GM18508 (cell line): ENCODE results near the gene TNNT2.

Source experiments
- ATAC-seq: cut with Tn5 transposase; IDR thresholded peaks from one replicate; pipeline ENCODE4 v1.9.1; 2021; ENCODE audit warnings: moderate number of reproducible peaks; ENCODE audit not compliant: insufficient read depth, unreplicated experiment

The TNNT2 gene

DNA sequence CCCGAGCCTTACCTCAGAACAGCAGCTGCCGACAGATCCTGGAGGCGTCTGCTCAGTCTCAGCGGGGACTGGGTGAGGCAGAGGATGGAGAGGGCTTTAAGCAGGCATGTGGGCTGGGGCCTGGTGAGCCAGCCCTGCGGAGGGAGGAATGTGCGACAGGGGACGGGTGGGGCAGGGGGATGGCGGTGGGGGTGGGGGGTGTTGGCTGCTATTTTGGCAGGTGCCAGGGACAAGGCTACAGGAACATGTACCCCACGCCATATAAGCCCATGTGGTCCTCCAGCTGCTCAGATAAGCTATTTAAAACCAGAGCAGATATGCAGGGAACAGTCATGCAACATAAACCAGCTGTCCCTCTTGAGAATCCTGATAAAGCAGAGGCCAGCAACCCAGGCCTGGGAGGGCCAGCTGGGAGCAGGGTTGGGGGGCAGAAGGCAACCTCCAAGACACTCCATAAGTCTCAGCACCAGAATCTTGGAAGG is at the start of gene TNNT2:
TNNT2 (minus strand) TSS at position 70 of the 482 bp plus-strand sequence. CDS start 4,426 bp downstream, outside the sequence.
- ATAC-seq: no peak

DNA sequence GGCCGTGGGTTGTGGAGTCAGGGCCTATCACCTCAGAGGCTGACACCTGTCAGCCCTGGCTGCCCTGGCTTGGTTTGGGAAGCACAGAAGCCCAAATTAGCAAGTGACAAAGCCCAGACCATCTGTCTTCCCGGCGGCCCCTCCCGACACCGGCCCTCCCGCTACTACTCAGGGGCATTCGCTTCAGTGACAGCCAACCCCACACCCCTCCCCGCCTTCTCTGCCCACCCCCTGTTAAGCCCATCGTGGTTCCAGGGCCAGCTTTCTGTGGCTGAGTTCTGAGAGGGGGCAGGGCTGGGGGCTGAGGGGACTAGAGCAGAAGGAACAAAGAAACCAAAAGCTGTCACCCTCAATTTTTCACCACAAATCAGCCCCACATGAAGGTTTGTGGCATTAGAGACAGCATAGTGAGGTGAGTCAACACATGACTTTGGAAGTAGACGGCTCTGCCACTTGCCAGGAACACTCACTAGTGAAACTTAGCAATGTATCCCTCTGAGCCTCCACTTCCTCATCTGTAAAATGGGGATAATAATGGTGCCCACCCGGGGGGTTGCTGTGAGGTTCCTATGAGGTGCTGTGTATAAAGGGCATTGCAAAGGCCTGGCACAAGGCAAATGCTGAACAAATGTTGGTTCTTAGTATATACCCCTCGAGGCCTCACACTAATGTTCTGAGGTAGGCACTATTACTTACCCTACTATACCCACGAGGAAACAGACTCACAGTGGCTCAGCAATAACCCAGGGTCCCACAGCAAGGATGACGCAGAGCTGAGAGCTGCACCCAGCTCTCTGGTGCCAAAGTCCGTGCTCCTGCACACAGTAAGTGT is 49.2 kb upstream of the TNNT2 start:
- ATAC-seq: no peak

DNA sequence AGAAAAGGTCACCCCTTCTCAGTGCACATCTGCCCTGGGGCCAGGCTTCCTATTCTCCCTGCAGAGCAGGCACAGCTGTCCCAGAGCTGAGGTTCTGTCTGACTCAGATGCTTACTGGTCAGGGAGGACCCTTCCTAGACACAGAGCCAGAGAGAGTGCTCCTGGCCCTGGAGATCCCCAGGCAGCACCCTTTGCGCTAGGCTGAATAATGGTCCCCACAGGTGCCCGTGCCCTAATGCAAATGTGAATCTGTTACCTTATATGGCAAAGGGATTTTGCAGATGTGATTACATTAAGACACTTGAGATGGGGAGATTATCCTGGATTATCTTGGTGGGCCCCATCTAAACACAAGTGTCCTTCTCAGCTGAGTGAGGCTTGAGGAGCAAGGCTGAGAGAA is 46.7 kb upstream of the TNNT2 start:
- ATAC-seq: no peak

DNA sequence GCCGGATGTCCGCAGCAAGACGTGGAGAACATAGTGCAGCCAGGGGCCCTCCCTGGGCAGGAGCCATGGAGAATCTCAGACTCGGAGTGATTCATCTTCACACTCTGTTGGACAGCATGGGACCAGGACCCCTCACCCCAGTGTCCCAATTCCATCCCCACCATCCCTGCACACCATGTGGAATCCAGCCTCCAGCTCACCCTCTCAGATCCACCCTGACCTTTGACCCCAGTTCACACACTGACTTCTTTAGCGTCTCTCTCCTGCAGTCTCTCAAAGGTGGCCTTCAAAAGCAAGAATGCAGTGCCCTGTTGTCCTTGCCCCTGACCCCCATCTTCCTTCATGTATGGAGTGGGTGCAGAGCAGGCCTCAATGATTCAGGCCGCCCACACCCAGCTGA is 46.2 kb upstream of the TNNT2 start:
- no peak for ATAC-seq

DNA sequence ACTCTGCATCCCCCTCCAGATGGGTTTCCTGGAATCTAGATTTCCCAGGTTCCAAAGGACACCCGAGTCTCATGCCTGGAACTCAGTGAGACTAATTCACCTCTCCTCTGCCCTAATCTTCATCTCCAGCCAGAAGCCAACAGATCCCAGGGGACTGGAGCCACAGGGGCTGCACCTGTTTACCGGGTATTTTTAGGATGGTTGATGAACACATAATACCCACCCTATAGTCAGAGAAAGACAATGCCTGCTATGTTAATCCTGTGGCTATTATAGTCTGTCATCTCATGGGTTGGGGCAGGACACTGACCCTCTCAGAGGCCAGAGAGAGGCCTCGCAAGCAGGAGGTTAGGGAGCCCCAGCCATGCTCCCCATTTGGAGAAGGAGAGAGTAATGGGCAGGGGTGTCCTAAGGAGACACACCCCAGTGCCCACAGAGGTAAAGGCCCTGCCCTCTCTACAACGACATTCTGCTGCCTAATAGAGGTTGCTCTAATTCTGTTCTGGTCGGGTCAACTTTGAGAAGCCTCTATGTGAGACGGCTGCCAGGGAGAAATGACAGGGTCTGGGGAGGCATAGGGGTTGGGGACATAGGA is 45.1 kb upstream of the TNNT2 start:
- no peak for ATAC-seq

DNA sequence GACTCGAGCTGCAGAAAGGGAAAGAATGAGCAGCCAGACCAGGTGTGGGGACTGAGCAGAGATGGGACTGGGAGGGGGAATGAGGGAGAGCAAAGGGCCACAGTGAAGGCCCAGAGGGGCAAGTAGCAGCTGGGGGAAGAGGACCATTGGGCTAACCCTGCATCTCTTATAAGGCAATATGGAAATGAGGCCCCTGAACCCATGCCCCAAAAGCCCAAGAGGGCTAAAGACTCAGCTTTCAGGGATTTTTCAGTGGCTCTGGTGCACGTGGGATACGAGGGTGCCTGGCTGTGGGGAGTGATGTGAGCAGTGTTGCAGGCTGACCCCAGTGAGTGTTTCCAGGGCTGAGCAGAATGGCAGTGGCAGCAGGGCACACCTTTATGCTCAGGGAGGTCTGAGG is 44.5 kb upstream of the TNNT2 start:
- no peak for ATAC-seq

DNA sequence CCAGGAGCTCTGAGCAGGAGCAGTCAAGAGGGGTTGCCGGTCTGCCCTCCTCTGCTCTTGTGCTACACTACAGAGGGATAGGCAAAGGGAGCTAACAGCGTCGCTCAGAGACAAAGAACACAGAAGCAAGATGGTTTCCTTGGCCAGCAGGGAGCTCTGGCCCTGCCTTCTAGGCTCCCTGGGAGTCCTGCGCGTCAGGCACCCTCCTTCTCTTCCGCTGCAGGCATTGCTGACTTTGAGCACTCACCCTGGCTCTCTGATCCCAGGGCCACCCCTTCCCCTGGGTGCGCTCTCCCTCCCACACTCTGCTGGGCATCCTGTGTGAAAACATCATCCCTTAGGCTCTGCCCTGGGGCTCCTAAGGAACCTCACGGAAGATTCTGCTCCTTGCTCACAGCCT is 43.6 kb upstream of the TNNT2 start:
- ATAC-seq: no peak

DNA sequence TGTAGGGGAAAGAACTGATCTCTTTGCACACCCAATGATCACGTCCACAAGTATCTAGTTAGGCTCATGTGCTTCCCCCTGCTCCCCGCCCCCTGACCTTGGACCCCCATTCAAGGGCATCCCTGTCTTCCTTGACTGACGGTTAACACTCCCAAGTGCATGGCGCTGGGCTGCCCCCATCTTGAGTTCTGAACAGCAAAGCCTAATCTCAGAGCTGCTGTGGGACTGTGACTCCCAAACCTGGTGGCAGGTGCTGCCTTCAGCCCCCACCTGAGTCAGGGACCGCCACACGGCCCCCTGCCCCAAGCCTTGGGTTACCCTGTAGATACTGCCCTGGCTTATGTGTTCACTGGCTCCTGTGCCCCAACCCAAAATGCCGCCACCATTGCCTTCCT is 43.1 kb upstream of the TNNT2 start:
- no peak for ATAC-seq

DNA sequence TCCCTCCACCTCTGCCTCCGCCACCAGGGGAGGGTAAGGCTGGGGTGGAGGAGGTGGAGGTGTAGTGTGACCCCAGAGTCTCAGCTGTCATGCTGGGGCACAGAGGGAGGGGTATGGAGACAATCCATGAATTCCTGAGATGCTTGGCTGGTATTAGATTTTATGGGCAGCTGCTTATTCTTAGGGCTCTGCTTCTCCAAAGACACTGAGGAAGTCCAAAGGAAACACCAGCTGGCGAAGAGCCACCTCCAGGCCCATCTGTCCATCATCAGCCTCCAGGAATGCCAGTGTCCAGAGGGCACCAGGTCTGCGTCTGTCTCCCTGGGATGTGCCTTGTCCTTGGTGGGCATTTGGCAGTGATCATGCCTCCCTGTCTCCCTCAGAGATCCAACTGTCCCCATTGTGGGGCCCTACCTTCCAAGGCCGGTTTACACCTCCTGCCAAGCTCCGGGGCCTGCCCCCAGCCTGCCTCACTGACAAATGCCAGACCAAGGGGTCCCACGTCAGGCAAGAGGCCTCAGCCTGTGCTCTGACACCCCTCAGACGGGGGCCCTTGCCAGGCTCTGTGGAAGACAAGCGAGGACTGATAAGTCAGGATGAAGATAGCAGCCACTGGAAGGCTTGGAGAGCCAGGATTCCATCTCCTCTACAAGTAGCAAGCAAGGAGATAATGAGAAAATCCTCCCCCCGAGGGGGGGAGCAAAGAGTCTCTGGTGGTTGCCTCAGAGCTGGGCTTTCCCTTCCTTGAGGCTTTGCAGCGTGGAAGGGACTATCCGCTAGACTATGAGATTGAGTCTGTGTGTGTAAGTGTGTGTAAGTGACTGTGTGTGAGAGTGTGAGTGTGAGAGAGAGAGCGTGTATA is 42.5 kb upstream of the TNNT2 start:
- no peak for ATAC-seq

DNA sequence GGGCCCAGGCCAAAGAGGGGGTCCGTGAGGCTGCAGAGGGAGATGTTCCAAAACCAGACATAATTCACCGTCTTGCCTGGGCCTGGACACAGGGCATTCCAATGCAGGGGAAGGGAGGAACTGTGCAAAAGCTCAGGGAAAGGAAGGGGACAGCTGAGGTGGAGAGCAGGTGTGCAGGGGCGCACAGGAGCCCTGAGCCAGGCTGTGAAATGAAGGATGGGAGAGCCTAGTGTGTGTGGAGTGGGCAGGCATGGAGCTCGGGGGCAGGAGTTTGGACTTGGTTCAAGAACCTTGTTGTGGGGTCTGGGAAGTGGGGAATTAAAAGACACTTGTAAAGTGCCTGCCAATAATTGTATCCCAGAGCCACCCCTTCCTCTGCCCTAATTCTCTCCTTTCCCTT is 41.8 kb upstream of the TNNT2 start:
- ATAC-seq: no peak

DNA sequence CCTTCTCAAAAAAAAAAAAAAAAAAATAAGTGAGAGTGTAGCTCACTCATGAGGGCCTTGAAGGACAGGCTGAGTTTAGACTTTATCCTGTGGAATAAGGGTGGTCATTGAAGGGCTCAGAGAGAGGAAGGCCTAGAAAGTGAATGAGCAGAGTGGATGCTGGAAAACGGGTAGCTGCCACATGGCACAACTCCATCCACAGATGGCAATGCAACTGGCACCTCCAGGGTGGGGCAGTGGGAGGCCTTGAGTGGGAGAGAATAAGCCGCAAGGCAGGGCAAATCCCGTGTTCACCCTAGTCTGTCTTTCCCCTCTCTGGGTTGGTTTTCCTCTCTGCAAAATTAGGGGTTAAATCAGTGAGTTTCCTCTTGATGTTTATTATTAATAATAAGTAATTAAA is 41.0 kb upstream of the TNNT2 start:
- no peak for ATAC-seq

DNA sequence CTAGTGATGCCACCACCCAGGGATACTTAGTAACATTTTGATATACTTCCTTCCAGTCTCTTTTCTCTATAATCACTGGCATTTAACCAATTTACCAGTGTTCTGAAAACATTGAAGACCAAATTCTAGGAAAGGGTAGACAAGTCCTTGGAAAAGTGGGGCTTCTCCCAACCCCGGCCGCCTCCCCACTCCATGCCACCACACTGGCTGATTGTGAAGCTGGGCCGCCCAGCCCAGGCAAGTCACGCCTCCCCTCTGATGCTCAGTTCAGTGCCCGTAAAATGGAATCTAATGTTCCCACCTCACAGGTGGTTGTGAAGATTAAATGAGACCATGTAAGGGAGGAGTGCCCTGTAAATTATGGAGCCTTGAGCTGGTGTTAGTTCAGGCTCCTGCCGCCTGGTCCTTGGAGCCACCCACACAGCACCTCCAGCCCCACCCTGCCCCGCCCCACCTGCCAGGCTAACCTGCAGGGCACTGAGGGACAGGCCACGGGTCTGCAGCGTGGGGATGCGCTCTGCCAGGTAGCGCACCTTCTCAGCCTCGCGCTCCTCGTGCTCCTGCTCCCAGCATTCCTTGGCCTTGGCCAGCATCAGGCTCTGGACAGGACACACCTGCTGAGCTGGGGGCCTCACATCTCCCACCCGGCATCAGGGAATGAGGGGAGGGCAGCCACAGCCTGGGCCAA is 36.7 kb upstream of the TNNT2 start:
- no peak for ATAC-seq

DNA sequence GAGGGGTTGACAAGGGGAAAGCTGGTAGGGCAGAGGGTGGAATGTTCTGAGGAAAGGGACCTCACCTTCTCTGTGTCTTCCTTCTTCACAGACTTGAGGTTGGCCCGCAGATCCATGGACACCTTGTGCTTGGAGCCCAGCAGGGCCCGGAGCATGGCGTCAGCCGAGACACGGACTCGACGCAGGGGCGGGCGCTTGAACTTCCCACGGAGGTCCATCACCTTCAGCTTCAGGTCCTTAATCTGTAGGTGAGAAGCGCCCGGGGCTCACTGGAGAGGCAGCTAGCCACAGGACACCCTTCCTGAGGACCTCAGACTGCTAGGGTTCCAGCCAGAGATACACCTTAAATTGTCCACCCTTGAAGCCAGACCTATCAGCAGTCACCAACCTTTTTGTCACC is 33.8 kb upstream of the TNNT2 start:
- no peak for ATAC-seq

DNA sequence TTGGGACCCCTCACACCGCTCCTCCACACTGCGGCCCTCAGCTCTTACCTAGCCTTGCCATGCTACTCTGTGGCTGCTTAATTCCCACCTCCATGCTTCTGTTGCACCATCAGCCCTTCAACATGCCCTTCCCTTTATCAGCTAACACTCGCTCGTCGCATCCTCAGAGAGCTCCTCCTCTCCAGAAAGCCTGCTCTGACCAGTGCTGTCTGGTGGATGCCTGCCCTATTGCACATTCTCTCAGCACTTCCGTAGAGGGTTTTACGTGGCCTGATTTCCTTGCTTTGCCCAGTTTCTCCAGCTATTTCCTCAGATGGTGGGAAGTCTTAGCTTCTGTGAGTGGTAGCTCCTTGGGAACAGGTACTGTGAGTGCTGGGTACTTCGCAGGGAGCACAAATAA is 32.0 kb upstream of the TNNT2 start:
- no peak for ATAC-seq

DNA sequence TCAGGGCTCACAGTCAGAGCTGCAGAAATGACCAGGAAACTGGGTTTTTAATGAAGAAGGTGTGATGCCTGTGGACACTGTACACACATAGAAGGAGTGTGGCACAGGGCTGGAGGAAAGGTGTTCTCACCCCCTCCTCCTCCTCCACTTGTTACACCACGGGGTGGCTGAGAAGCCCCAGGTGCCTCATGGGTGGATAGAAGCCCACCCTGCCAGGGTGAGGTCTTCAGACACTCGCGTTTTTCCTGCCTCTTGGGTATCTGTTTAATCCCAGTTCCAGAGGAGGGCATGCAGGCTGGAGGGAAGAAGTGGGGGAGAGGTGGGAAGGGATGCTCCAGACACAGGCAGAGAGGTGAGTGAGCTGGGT is 31.3 kb upstream of the TNNT2 start:
- ATAC-seq: no peak

DNA sequence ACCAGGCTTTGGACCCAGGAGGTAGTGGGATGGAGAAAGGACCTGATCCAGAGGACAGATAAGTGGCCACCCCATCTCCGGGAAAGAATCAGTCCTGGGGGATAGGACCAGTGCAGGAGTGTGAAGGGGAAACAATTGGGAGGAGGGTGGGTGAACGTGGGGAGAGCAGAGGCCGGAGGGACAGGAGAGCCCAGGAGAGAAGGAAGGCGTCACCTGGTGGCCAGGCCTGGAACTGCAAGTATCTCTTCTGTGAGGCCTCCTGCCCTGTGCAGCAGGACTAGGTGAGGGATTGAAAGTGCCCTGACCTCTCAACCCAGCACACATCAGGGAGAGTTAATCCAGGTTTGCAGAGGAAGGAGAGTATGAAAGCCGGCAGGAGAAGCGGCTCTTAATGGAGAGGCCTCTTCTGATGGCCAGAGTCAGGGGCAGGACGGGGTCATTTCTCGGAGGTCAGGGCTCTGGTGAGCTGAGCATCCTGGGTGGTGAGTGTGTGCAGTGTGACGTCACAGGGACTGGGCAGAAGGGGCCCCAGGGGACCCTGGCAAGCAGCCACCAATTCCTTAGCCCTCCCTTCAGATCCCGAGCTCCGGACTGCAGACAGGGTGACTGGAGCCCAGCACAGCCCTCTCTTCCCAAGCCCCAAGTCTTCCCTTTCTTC is 30.8 kb upstream of the TNNT2 start:
- no peak for ATAC-seq

DNA sequence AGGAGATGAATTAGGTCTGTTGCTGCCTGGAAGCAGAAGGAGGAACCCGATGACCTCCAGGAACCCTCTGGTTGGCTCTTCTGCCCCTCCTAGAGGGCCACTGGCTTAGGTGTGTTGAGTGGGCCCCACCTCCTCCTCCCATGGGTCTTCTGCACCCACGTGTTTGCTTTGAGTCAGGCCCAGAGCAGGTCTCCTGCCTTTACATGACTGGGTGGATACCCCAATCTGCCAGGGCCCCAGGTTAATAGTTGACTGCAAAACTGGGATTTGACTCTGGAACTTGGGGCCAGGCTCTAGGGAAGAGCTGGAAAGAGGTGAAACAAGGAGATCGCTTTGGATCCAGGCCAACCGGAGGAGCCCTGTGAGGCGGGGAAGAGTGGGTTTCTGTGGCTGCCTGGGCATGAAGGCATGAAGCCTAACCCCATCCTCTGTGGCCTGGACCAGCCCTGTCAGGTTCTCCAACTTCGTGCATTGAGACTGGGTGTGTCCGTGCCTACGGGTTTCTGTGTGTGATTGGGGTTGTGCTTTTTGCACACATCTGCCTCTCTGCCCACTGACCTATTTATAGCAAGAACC is 29.4 kb upstream of the TNNT2 start:
- no peak for ATAC-seq

DNA sequence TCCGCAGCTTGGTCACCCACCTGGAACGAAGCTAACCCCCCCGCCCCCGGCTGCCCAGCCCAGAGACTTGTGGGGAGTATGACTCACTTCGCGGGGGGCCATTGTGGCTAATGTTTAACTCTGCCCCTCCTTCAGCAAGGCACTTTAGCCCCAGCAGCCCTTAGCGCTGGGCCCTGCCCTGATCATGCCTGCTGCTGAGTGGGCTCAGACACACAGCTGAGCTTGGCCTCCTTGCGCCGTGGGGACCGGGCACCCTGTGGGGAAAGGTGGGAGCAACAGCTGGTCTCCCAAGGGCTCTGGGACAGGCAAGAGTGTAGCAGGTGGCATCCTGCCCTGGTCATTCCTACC is 28.0 kb upstream of the TNNT2 start:
- ATAC-seq: no peak

DNA sequence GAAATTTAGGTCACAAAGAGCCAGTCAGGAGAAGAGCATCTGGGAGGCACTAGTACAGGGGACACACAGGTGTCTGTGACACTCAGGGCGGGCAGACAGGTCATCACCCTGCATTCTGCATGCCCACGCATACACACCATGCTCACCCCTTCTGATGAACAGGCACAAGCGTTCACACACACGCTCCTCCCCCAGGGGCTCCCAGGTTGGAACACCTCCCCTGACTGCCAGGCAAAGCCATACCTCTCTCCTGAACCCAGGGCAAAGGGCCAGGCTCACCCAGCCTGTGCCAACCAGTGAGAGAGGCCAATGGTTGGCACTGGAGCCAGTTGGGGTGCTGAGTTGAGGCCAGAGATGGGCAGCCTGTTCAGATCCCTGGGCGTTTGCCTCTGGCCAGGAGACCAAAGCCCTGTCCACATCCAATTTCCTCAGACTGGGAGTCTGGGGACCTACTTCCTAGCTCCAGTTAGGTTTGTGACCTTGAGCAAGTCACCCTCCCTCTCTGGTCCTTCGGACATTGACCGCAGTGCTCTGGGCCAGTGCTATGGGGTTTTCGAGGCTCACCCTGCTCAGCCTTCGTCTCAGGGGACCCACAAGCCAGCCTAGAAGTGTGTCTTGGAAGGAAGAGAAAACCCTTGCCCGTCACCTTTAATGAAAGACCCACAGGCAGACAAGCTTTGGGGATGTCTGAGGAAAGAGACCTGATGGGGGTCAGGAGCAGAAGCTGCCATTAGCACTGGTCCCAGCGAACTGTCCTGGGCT is 27.4 kb upstream of the TNNT2 start:
- no peak for ATAC-seq
